A673 (cell line): ENCODE measurements around the gene RIPOR3. TPM values are rescaled to one million over a fixed set of nuclear protein-coding genes. Genes with fewer than 3 reads are reported as not detected.

Experiments used
- BruUV-seq: library from RNA; stranded (reverse); fragments of 400-500 nt; replicated peaks from 2 replicates; lab custom pipeline; 2021; lab: Mats Ljungman, UMichigan
- CTCF ChIA-PET: fragments of 300-600 bp; sonication (Branson Sonifier 250); formaldehyde crosslinking; loops from one replicate; lab custom pipeline; 2022; ENCODE audit warnings: antibody characterized with exemption; lab: Charles Lee
- POLR2A ChIA-PET: fragments of 300-600 bp; sonication (Branson Sonifier 250); formaldehyde crosslinking; loops from one replicate; lab custom pipeline; 2022; ENCODE audit warnings: antibody characterized with exemption; ENCODE audit not compliant: low non-redundant PET; lab: Charles Lee
- DNase-seq: peaks from one replicate; pipeline ENCODE4 v3.0.0-alpha.2; 2015; ENCODE audit warnings: low spot score
- H3K27ac ChIP-seq: fragments of 200-600 bp; sonication (generic); 2 replicates; pipeline ENCODE4 v1.5.1; 2016; ENCODE audit warnings: mixed run types, low read depth, mild to moderate bottlenecking, mixed read lengths, antibody characterized with exemption, low read length; ENCODE audit not compliant: poor library complexity, severe bottlenecking
- H3K27me3 ChIP-seq: fragments of 200-600 bp; sonication (generic); replicated peaks from 2 replicates; pipeline ENCODE4 v1.6.1; 2017; ENCODE audit warnings: mixed run types, low read depth, mild to moderate bottlenecking, mixed read lengths, antibody characterized with exemption, low read length; ENCODE audit not compliant: insufficient read depth, poor library complexity
- H3K36me3 ChIP-seq: fragments of 200-600 bp; sonication (generic); 2 replicates; pipeline ENCODE4 v1.6.1; 2016; ENCODE audit warnings: mixed run types, mild to moderate bottlenecking, mixed read lengths, antibody characterized with exemption, low read length; ENCODE audit not compliant: insufficient read depth, poor library complexity, severe bottlenecking
- H3K4me1 ChIP-seq: fragments of 200-600 bp; sonication (generic); 2 replicates; pipeline ENCODE4 v1.6.1; 2017; ENCODE audit warnings: mixed run types, mild to moderate bottlenecking, mixed read lengths, antibody characterized with exemption, low read length; ENCODE audit not compliant: insufficient read depth, poor library complexity, severe bottlenecking
- H3K4me3 ChIP-seq: fragments of 200-600 bp; sonication (generic); 2 replicates; pipeline ENCODE4 v1.5.1; 2016; ENCODE audit warnings: low read depth, mixed run types, mild to moderate bottlenecking, mixed read lengths, low read length; ENCODE audit not compliant: poor library complexity, severe bottlenecking
- H3K9me3 ChIP-seq: fragments of 200-600 bp; sonication (generic); 2 replicates; pipeline ENCODE4 v1.6.1; 2016; ENCODE audit warnings: mixed run types, low read depth, mild to moderate bottlenecking, mixed read lengths, antibody characterized with exemption, low read length; ENCODE audit not compliant: poor library complexity, severe bottlenecking
- CTCF ChIP-seq: fragments of 300-800, 200-600 bp; sonication (generic); conservative IDR thresholded peaks from 2 replicates; pipeline ENCODE4 v1.5.1; 2017; ENCODE audit warnings: low read depth, mild to moderate bottlenecking, antibody characterized with exemption, low read length, moderate library complexity, mixed read lengths
- EZH2 ChIP-seq: fragments of 200-600 bp; sonication (generic); IDR thresholded peaks from 2 replicates; pipeline ENCODE4 v1.6.1; 2017; ENCODE audit warnings: borderline replicate concordance, low read depth, mild to moderate bottlenecking, mixed read lengths, antibody characterized with exemption, low read length; ENCODE audit not compliant: poor library complexity, severe bottlenecking
- intact Hi-C: fragments of 100-400 bp; cut with micrococcal nuclease; formaldehyde crosslinking; loops from one replicate; pipeline ENCODE4 v1.10.0; 2022; ENCODE audit not compliant: unreplicated experiment
- total RNA-seq: library from RNA; stranded (reverse); gene quantifications from 2 replicates; pipeline ENCODE4 v1.2.3, GENCODE V29; 2021

RIPOR3 gene
- total RNA-seq, 1 experiment from 2014 or later: 19.1 TPM

DNA sequence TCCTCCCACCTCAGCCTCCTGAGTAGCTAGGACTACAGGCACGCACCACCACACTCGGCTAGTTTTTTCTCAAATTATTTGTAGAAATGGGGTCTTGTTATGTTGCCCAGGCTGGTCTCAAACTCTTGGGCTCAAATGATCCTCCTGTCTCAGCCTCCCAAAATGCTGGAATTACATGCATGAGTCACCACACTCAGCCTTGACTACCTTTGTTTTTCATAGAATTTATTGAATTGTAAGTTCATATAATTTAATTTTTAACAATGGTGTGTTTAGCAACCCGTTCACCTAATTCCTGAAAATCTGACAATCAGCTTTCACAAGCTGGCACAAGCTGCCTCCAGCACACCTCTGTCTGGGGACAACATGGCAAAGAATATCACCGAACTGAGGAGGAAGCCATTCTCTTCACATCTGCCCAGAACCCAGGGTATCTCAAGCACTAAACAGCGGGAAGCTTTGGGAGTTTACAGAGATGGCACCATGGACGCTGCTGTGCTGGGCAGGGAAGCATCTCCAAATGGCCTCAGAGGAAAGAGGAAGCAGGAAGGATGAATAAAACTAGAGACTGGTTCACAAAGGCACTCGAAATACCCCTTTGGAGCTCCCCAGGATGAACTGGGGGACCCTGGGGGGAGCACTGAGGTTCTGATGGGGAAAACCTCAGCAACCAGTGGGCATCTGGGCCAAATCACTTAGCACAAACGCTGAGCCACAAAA, 2.9 kb downstream of the RIPOR3 start:
- Histone ChIP-seq H3K27ac (peak overlapping the region; percentile 82), H3K9me3 (no peaks in the 10 kb centered on the region), H3K4me3 (no peak overlapping the region), H3K4me1 (peaks cover 40% of the 10 kb centered on the region), H3K36me3 (no peaks in the 10 kb centered on the region), H3K27me3 (no peaks in the 10 kb centered on the region)
- ChIA-PET CTCF (interaction anchor here (0.5 to 0.6 kb wide), 2 partner anchors 50 to 61 kb away, joined by 3 to 4 read pairs; no protein-coding TSS in a partner anchor), POLR2A (no interaction called here)
- no peak for DNase-seq
- TF ChIP-seq EZH2: no peak
- TF ChIP-seq CTCF: no peak
- BruUV-seq: no TSS peak
- intact Hi-C loops: no loop called here

DNA sequence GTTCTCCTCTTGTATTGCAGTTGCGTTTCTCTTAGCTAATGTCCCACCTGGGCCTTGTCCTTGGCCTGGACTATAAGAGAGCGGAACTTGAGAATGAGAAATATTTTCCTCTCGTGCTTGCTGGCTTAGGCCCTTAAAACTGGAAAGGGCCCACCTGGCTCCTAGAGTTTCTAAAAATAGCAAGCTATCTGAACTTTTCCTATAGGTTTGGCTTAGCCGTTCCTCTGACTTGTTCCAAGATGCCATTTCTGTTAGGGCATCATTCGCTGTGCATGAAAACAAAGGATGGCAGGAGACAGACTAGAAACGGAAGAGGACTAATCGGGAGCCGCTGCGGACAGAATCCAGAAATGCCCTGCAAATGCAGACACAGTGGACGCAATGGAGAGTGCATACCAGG, 4.5 kb downstream of the RIPOR3 start:
- POLR2A ChIA-PET: no interaction called here
- Histone ChIP-seq H3K36me3 (no peaks in the 10 kb centered on the region), H3K9me3 (no peaks in the 10 kb centered on the region), H3K27ac (peak overlapping the region; percentile 42), H3K4me3 (no peak overlapping the region), H3K4me1 (peaks cover 29% of the 10 kb centered on the region), H3K27me3 (no peaks in the 10 kb centered on the region)
- BruUV-seq: no TSS peak
- CTCF ChIA-PET: no interaction called here
- DNase-seq: no peak
- TF ChIP-seq EZH2 (no peak), CTCF (no peak)
- intact Hi-C loops: no loop called here

DNA sequence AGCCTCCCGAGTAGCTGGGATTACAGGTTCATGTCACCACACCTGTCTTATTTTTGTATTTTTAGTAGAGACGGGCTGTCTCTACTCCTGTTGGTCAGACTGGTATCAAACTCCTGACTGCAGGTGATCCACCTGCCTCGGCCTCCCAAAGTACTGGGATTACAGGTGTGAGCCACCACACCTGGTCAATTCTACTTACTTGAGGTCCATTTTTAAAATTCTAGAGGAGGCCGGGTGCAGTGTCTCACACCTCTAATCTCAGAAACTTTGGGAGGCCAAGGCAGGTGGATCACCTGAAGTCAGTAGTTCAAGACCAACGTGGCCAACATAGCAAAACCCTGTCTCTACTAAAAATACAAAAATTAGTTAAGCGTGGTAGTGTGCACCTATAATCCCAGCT, 7.8 kb downstream of the RIPOR3 start:
- CTCF ChIA-PET: interaction anchor here (0.6 kb wide), 1 partner anchor 73 kb away, joined by 4 read pairs; no protein-coding TSS in a partner anchor
- DNase-seq: no peak
- intact Hi-C loops: no loop called here
- POLR2A ChIA-PET: no interaction called here
- H3K4me1 ChIP-seq: peaks cover 18% of the 10 kb centered on the region
- no peak for TF ChIP-seq EZH2
- no peak for TF ChIP-seq CTCF
- no peaks in the 10 kb centered on the region for H3K9me3 ChIP-seq
- no peak overlapping the region for H3K4me3 ChIP-seq
- H3K27me3 ChIP-seq: no peaks in the 10 kb centered on the region
- H3K27ac ChIP-seq: no peak overlapping the region
- BruUV-seq: no TSS peak
- H3K36me3 ChIP-seq: no peaks in the 10 kb centered on the region
